HCT116 (cell line): ENCODE results near the gene THOP1. TPM values are rescaled to one million over a fixed set of nuclear protein-coding genes. Genes with fewer than 3 reads are reported as not detected.

Source experiments
- ATAC-seq: fragments of 200-7000 bp; cut with Tn5 transposase; 2 replicates; pipeline ENCODE4 v1.9.1; 2020; ENCODE audit warnings: mild to moderate bottlenecking, moderate library complexity
- BruUV-seq: library from RNA; stranded (reverse); fragments of 400-500 nt; replicated peaks from 2 replicates; lab custom pipeline; 2021; lab: Mats Ljungman, UMichigan
- CTCF ChIA-PET: fragments of 300-600 bp; sonication (Branson Sonifier 250); formaldehyde crosslinking; loops from one replicate; lab custom pipeline; 2021; ENCODE audit warnings: antibody characterized with exemption; lab: Charles Lee
- POLR2A ChIA-PET: fragments of 300-600, 350-600 bp; sonication (Branson Sonifier 250); formaldehyde crosslinking; loops from one replicate; lab custom pipeline; 2021; ENCODE audit warnings: antibody characterized with exemption; lab: Charles Lee
- RAD21 ChIA-PET, 2 experiments: fragments of 300-600 bp; sonication (Branson Sonifier 250); formaldehyde crosslinking; loops; one replicate each; lab custom pipeline; 2023; ENCODE audit warnings: low total read pairs in 2 of 2; ENCODE audit not compliant: uncharacterized antibody in 2 of 2, unreplicated experiment in 2 of 2, low non-redundant PET in 1 of 2; lab: Charles Lee
- DNase-seq: peaks from one replicate; pipeline ENCODE4 v3.0.0-alpha.2; 2010; ENCODE audit warnings: low read depth, low spot score
- H2AFZ ChIP-seq: fragments of 200-600 bp; shearing (Covaris generic), sonication (generic); 2 replicates; pipeline ENCODE4 v1.6.1; 2017; ENCODE audit warnings: low read depth, mixed run types, mixed read lengths, antibody characterized with exemption, low read length; ENCODE audit not compliant: poor library complexity, severe bottlenecking
- H3K27ac ChIP-seq: 2 replicates; pipeline ENCODE4 v1.5.1; 2012; ENCODE audit warnings: low read depth, low read length
- H3K27me3 ChIP-seq: fragments of 200-600 bp; sonication (generic); 2 replicates; pipeline ENCODE4 v1.6.1; 2016; ENCODE audit warnings: mixed run types, low read length, mixed read lengths; ENCODE audit not compliant: insufficient read depth
- H3K36me3 ChIP-seq, 2 experiments: fragments of 200-500 bp in 1 of 2; fragments of 200-600 bp in 1 of 2; sonication (Bioruptor generic) in 1 of 2; sonication (generic) in 1 of 2; 2 replicates each; pipeline versions ENCODE4 v1.5.1 to v1.6.1; 2014 to 2016; ENCODE audit warnings: low read length in 2 of 2, inconsistent platforms in 1 of 2, mixed read lengths in 1 of 2, mixed run types in 1 of 2; ENCODE audit not compliant: insufficient read depth in 2 of 2, control insufficient read depth in 1 of 2
- H3K4me1 ChIP-seq, 2 experiments: fragments of 200-600 bp in 1 of 2; sonication (generic) in 1 of 2; 2 replicates each; pipeline versions ENCODE4 v1.5.1 to v1.6.1; 2012 to 2017; ENCODE audit warnings: low read length in 2 of 2, inconsistent platforms in 1 of 2, mild to moderate bottlenecking in 1 of 2, mixed read lengths in 1 of 2, mixed run types in 1 of 2, moderate library complexity in 1 of 2; ENCODE audit not compliant: insufficient read depth in 2 of 2, control insufficient read depth in 1 of 2
- H3K4me2 ChIP-seq: fragments of 200-600 bp; sonication (generic); 2 replicates; pipeline ENCODE4 v1.6.1; 2017; ENCODE audit warnings: mixed run types, low read length, mixed read lengths
- H3K4me3 ChIP-seq, 2 experiments: fragments of 200-600 bp in 1 of 2; sonication (generic) in 1 of 2; replicated peaks in 1 of 2; 2 replicates each; pipeline ENCODE4 v1.5.1; 2011 to 2016; ENCODE audit warnings: low read length in 2 of 2, control low read depth in 1 of 2, low read depth in 1 of 2, mild to moderate bottlenecking in 1 of 2, mixed read lengths in 1 of 2, mixed run types in 1 of 2
- H3K79me2 ChIP-seq: fragments of 200-600 bp; sonication (generic); 2 replicates; pipeline ENCODE4 v1.6.1; 2017; ENCODE audit warnings: mild to moderate bottlenecking, mixed run types, low read length, moderate library complexity, mixed read lengths; ENCODE audit not compliant: insufficient read depth
- H3K9ac ChIP-seq: fragments of 200-600 bp; sonication (generic); 2 replicates; pipeline ENCODE4 v1.6.1; 2016; ENCODE audit warnings: low read length, mixed read lengths
- H3K9me2 ChIP-seq: fragments of 200-600 bp; sonication (generic), shearing (Covaris generic); 2 replicates; pipeline ENCODE4 v1.6.1; 2017; ENCODE audit warnings: mixed run types, mild to moderate bottlenecking, moderate library complexity; ENCODE audit not compliant: insufficient read depth
- H3K9me3 ChIP-seq, 2 experiments: fragments of 200-500 bp in 1 of 2; fragments of 200-600 bp in 1 of 2; sonication (Bioruptor generic) in 1 of 2; sonication (generic) in 1 of 2; 2 replicates each; pipeline ENCODE4 v1.6.1; 2014 to 2017; ENCODE audit warnings: low read length in 2 of 2, mixed read lengths in 2 of 2, inconsistent platforms in 1 of 2, low read depth in 1 of 2, mild to moderate bottlenecking in 1 of 2, mixed run types in 1 of 2, moderate library complexity in 1 of 2; ENCODE audit not compliant: control insufficient read depth in 1 of 2, insufficient read depth in 1 of 2
- H4K20me1 ChIP-seq: fragments of 200-600 bp; sonication (generic), shearing (Covaris generic); 2 replicates; pipeline ENCODE4 v1.6.1; 2017; ENCODE audit warnings: mixed run types, mild to moderate bottlenecking, moderate library complexity; ENCODE audit not compliant: insufficient read depth
- CBX3 ChIP-seq: IDR thresholded peaks from 2 replicates; pipeline ENCODE4 v1.6.1; 2012; ENCODE audit warnings: low read depth
- CEBPB ChIP-seq: IDR thresholded peaks from 2 replicates; pipeline ENCODE4 v1.6.1; 2012; ENCODE audit warnings: low read depth
- EGR1 ChIP-seq: IDR thresholded peaks from 2 replicates; pipeline ENCODE4 v1.6.1; 2012; ENCODE audit warnings: low read depth
- ELF1 ChIP-seq: IDR thresholded peaks from 2 replicates; pipeline ENCODE4 v1.6.1; 2012; ENCODE audit warnings: low read depth, borderline replicate concordance
- EZH2 ChIP-seq: fragments of 200-600 bp; sonication (generic); IDR thresholded peaks from 2 replicates; pipeline ENCODE4 v1.6.1; 2017; ENCODE audit warnings: antibody characterized with exemption, mixed run types
- EZH2phosphoT487 ChIP-seq: fragments of 200-600 bp; IDR thresholded peaks from 2 replicates; pipeline ENCODE4 v1.6.1; 2018; ENCODE audit warnings: antibody characterized with exemption, borderline replicate concordance
- FOSL1 ChIP-seq: IDR thresholded peaks from 2 replicates; pipeline ENCODE4 v1.6.1; 2012; ENCODE audit warnings: low read depth
- JUND ChIP-seq: IDR thresholded peaks from 2 replicates; pipeline ENCODE4 v1.6.1; 2012
- POLR2A ChIP-seq: IDR thresholded peaks from 2 replicates; pipeline ENCODE4 v1.7.0; 2011; ENCODE audit warnings: borderline replicate concordance; ENCODE audit not compliant: insufficient read depth, insufficient read length; ENCODE audit errors: extremely low read depth
- POLR2AphosphoS5 ChIP-seq: IDR thresholded peaks from 2 replicates; pipeline ENCODE4 v1.6.1; 2011; ENCODE audit warnings: mild to moderate bottlenecking, low read depth, low read length, moderate library complexity
- RAD21 ChIP-seq: IDR thresholded peaks from 2 replicates; pipeline ENCODE4 v1.6.1; 2012; ENCODE audit warnings: low read depth, mild to moderate bottlenecking
- SIN3A ChIP-seq: IDR thresholded peaks from 2 replicates; pipeline ENCODE4 v1.6.1; 2012; ENCODE audit warnings: low read depth
- SP1 ChIP-seq: IDR thresholded peaks from 2 replicates; pipeline ENCODE4 v1.6.1; 2012; ENCODE audit warnings: low read depth
- TCF7L2 ChIP-seq: IDR thresholded peaks from 2 replicates; pipeline ENCODE4 v1.7.0; 2011; ENCODE audit warnings: borderline replicate concordance, inconsistent platforms; ENCODE audit not compliant: insufficient read depth, insufficient read length; ENCODE audit errors: extremely low read depth
- YY1 ChIP-seq: IDR thresholded peaks from 2 replicates; pipeline ENCODE4 v1.6.1; 2011; ENCODE audit warnings: low read length, low read depth, moderate library complexity, mild to moderate bottlenecking; ENCODE audit not compliant: insufficient replicate concordance; ENCODE audit errors: extremely low read depth
- ZFX ChIP-seq: fragments of 450-650 bp; IDR thresholded peaks from 2 replicates; pipeline ENCODE4 v1.6.1; 2017
- intact Hi-C: fragments of 100-400 bp; cut with micrococcal nuclease; formaldehyde crosslinking; loops from 2 replicates; pipeline ENCODE4 v1.10.0; 2022
- total RNA-seq: library from RNA; stranded (reverse); gene quantifications from one replicate; pipeline ENCODE4 v1.2.1, GENCODE V29; 2021; ENCODE audit not compliant: unreplicated experiment
- TF ChIP-seq, protein P1 (sequence below): IDR thresholded peaks from 2 replicates; pipeline ENCODE4 v1.6.1; 2012
- TF ChIP-seq, protein P2 (sequence below), 3 experiments: fragments of 200-600 bp in 1 of 3; sonication (generic) in 1 of 3; IDR thresholded peaks in 2 of 3; conservative IDR thresholded peaks in 1 of 3; 2 replicates each; pipeline ENCODE4 v1.5.1; 2012 to 2017; ENCODE audit warnings: low read depth in 2 of 3, low read length in 2 of 3, antibody characterized with exemption in 1 of 3, borderline replicate concordance in 1 of 3, control low read depth in 1 of 3, mild to moderate bottlenecking in 1 of 3, mixed read lengths in 1 of 3, mixed run types in 1 of 3, moderate library complexity in 1 of 3; ENCODE audit not compliant: insufficient read depth in 1 of 3
- TF ChIP-seq, protein P3 (sequence below): IDR thresholded peaks from 2 replicates; pipeline ENCODE4 v1.6.1; 2012

The THOP1 gene
- total RNA-seq, 1 experiment from 2014 or later, result 201 TPM

DNA sequence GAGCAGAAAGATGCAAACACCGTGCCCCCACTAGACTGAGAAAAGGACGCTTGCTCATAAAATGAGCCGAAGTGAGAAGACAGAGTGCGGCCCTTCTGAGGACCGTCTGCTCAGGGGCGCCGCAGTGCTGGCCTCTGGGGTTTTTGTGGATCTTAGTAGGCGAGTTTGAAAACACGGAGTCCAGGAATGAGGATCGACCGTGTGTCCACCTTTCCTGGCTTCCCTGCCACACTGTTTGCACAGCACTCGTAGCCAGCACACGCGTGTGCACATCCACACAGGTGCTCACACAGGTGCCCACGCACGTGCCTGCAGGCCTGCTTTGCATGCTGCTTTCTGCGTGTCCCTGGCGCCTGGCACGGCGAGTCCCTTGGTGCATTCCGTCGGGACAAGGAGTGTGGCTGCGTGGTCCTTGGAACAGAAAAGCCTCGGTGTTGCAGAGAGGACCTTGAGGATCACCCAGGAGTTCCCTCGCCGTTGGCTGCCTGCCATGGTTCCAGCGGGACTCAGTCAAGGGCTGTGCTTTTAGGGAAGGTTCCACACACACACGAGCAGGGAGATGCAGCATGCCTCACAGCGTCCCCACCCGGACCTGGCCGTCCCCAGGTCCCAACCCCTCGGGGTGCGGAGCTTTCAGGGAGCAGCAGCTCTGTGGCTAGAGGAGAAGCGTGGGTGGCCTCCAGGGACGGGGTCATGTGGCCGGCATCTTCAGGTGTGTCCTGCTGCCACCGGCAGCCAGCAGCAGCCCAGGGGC, 24.3 kb downstream of the THOP1 start:
- peaks cover 5% of the 10 kb centered on the region; the same call in 1 of the 2 replicates for H3K79me2 ChIP-seq
- DNase-seq, result no peak
- no peaks in the 10 kb centered on the region for H3K27me3 ChIP-seq
- no peak overlapping the region for H3K4me3 ChIP-seq
- no peak overlapping the region for H3K9ac ChIP-seq
- no peak overlapping the region for H3K27ac ChIP-seq
- TF ChIP-seq JUND (no peak), CEBPB (no peak), SP1 (no peak), TCF7L2 (no peak), POLR2A (no peak), ZFX (no peak), FOSL1 (no peak), CBX3 (no peak), YY1 (no peak), RAD21 (no peak), EZH2phosphoT487 (no peak), ELF1 (no peak), SIN3A (no peak), EZH2 (no peak), POLR2AphosphoS5 (no peak), EGR1 (no peak)
- TF ChIP-seq, protein P1, sequence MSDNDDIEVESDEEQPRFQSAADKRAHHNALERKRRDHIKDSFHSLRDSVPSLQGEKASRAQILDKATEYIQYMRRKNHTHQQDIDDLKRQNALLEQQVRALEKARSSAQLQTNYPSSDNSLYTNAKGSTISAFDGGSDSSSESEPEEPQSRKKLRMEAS, result no peak
- TF ChIP-seq, protein P2, sequence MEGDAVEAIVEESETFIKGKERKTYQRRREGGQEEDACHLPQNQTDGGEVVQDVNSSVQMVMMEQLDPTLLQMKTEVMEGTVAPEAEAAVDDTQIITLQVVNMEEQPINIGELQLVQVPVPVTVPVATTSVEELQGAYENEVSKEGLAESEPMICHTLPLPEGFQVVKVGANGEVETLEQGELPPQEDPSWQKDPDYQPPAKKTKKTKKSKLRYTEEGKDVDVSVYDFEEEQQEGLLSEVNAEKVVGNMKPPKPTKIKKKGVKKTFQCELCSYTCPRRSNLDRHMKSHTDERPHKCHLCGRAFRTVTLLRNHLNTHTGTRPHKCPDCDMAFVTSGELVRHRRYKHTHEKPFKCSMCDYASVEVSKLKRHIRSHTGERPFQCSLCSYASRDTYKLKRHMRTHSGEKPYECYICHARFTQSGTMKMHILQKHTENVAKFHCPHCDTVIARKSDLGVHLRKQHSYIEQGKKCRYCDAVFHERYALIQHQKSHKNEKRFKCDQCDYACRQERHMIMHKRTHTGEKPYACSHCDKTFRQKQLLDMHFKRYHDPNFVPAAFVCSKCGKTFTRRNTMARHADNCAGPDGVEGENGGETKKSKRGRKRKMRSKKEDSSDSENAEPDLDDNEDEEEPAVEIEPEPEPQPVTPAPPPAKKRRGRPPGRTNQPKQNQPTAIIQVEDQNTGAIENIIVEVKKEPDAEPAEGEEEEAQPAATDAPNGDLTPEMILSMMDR (IDR thresholded peaks at IDR 0.05 in 2 of 3, conservative IDR thresholded peaks at IDR 0.05 in 1 of 3; ENCODE audit: borderline replicate concordance in 1 of 3, insufficient read depth in 1 of 3, low read depth in 2 of 3, low read length in 2 of 3), result no peak
- TF ChIP-seq, protein P3, sequence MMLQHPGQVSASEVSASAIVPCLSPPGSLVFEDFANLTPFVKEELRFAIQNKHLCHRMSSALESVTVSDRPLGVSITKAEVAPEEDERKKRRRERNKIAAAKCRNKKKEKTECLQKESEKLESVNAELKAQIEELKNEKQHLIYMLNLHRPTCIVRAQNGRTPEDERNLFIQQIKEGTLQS, result no peak
- no peak overlapping the region for H2AFZ ChIP-seq
- peaks cover 18 to 44% of the 10 kb centered on the region in 2 experiments; a peak in 3 of 4 replicates for H3K36me3 ChIP-seq
- H3K9me2 ChIP-seq, result no peaks in the 10 kb centered on the region
- RAD21 ChIA-PET, result no interaction called here
- no peaks in the 10 kb centered on the region for H3K9me3 ChIP-seq
- H3K4me1 ChIP-seq, result no peaks in the 10 kb centered on the region
- no peaks in the 10 kb centered on the region for H4K20me1 ChIP-seq
- no peak overlapping the region for H3K4me2 ChIP-seq
- intact Hi-C loops, result no loop called here
- BruUV-seq, result no TSS peak
- CTCF ChIA-PET, result no interaction called here
- no peak for ATAC-seq
- POLR2A ChIA-PET, result no interaction called here
